Putamen (tissue), 1 donor: Measurements from ENCODE around the gene GALNT18.

Source experiments
- DNase-seq: peaks from one replicate; pipeline ENCODE4 v3.0.0-alpha.2; 2016; ENCODE audit warnings: low spot score

Gene GALNT18

DNA sequence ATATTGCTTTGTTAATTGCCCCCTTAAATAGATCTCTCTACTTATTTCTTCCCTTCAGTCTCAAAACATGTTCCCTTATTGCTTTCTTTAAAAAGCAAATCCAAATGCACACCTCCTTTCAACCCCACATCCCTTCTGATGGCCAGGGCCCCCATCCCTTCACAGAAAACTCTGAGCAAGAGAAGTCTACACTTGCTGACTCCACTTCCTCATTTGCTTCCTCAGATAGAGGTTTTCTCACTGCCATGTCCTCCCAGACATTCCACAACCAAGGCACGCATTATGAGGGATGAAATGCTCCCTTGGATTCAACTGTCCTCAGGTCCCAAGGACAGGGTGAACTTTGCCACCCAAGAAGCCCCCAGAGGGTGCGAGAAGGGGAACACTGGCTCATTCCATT lies 311.9 kb downstream of the GALNT18 start:
- DNase-seq = no peak

DNA sequence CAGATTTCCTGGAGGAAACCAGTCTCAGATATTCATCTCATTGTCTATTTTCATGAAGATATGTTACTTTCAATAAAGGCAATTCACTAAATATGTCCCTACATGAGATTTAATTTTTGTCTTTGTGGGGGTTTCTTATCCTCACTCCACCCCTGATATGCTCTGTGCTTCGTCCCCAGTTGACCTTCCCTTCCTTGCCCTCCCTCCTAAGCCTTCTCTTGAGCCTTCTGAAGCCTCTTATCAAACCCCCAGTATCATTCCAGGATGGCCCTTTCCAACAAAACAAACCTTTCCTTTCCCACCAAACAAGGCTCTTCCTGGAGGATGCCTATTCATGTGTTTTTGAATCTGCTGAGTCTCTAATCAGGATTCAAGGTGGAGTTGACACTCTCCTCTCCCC lies 313.6 kb downstream of the GALNT18 start:
- DNase-seq = no peak

DNA sequence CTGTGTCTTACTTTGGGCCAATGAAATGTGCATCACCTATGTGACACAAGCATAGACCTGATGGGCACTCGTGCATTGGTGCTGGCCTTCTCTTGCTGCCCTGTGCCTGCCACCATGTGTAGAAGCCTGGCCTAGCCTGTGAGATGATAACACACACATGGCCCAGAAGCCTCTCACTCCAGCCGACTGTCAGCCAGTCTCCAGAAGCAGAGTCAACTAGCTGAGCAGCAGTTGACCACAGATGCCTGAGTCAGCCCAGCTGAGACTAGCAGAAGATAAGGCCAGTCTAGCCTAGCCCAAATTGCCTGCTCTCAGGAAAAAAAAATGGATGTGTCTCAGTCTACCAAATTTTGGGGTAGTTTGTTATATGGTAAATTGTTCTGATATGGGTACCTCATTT lies 314.9 kb downstream of the GALNT18 start:
- DNase-seq = no peak

DNA sequence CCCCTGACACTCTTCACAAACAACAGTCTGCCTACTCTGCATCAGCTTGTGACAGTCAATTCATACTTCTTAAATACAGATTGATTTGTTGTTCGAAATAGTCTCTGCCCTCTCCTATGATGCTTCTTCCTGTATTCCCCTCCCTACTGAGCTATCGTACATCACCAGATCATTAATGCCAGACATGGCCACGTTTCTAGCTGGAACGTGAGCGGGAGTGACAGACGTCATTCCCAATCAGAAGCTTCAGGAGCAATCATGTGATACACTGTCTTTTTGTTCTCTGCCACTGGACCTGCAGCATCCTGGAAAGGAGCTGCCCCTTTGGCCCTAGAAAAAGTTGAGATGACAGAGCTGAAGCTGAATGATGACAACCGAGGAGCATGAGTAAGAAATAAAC lies 317.3 kb downstream of the GALNT18 start:
- DNase-seq = no peak

DNA sequence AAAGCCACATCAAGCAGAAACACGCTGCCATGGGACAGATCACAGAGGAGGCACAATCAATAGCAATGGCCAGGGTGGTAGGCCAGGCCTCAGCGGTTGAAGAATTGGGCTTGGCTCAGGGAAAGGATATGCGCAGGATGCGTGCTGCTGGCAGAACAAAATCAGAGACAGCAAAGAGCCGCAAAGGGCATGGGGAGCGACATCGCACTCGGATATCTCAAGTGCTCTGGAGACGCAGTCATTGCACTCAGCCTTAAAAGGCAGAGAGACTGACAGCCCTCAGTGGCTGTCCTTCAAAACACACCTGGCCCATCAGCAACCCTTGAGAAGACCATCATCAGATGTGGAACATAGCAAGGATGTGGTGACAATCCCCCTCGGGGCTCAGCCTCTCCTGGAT lies 319.2 kb downstream of the GALNT18 start:
- DNase-seq = no peak

DNA sequence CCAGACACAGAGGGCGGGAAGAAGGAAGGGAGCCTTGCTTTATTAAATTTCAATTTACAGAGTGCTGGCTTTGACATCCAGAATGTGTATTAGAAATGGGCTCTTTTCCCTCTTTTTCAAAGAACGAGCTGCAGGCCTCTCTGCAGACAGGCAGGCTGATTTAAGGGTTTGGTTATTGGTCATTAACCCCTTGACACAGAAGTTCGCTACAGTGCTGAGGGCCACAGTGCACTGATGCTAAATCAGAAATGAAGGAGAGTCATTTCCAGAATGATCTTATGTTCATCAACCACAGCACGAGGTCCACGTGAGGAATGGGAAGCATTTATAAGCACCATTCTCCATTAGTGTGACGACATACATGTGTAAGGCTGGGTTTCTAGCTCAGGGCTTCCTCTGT lies 320.6 kb downstream of the GALNT18 start:
- DNase-seq = no peak

DNA sequence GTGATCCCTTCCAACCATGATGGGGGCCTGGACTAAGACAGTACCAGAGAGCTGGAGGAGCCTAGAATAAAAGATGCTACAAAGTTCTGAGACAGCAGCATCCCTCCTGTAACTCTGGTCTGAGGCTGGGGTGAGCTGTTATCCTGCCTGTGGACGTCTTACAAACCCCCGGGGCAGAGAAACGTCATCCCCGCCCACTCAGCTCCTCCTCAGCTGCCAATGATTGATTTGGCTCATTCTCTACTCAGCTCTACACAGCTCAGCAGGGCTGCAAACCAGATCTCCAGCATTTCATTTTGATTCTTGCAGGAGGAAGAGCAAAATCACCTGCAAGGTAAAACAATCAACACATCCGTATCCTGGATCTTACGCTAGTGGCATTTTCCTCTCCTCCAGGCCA lies 324.2 kb downstream of the GALNT18 start:
- DNase-seq = no peak

DNA sequence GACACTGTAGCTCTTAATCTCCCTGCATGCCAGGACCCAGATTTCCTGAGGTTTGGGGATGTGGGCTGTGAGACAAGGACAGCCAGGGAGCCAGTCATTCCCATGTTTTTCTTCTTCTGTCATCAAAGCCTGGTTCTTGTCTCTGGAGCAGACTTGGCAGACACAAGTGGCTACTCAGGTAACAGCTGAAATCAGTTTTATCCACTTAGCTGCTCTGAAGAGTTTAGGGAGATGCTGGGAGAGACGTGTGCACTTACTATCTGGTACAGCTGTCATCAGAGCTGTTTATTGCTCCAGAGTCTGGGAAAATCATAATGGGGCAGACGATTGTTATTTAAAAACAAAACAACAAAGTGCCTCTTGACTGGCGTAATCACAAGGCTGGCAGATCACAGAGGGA lies 325.4 kb downstream of the GALNT18 start:
- DNase-seq = no peak

DNA sequence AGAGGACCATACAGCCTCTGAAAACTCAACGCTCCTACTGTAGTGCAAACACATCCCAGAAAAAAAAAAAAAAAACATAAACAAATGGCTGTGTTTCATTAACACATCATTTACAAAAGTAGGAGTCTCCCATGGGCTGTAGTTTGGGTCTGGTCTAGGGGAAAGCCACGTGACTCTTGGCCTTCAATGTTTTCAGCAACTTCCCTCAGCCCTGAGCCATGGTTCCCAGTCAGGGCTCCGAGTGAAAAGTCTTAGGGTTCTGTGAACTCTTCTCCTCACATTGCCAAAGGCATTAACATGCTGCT lies 327.3 kb downstream of the GALNT18 start:
- DNase-seq = no peak

DNA sequence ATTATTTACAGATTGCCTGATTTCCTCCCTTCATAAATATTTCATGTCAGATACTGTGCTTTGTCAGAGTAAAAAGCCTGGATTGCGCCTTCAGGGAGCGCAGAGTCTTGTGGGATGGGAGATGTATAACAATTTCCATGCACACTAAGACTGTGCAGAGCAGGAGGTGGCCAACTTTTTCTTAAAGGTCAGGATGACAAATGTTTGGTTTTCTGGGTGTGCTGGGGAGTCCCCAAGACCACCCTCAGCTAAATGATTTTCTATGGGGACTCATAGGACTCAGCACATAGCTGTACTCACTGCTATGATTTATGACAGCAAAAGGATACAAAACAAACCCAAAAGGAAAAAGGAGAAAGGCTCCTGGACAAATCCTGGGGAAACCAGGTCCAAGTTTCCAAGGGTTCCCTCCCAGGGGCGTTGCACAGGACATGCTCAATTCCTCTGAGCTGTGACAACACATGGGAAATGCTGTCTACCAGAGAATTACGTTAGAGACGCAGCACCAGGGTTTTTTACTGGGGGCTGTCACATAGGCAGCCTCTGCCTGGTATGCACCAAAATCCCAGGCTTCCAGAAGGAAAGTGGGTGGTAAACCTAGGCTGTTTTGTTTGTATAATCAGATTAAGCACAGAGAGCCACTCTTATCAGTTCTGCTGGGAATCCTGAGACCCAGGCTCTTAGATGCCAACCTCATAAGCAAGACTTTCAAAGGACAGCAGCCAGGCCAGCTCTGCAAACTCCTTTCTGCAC lies 327.8 kb downstream of the GALNT18 start:
- no peak for DNase-seq

DNA sequence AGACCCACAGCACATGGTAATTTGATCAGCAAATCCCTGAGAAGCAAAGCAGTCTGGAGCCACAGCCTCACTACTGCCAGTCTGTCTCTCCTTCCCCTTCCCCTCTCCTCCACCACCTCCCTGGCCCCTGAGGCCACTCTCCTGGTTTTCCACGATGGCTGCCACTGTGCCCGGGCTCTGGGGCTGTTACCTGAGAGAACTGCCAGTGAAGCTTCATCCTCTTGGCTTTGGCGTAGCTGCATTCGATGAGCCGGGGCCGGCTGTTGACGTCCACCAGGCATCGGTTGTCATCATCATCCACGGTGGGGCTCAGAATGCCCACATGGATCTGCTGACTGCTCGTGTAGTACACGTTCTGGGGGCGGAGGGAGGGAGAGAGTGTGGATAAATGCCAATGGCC lies 329.0 kb downstream of the GALNT18 start:
- no peak for DNase-seq

DNA sequence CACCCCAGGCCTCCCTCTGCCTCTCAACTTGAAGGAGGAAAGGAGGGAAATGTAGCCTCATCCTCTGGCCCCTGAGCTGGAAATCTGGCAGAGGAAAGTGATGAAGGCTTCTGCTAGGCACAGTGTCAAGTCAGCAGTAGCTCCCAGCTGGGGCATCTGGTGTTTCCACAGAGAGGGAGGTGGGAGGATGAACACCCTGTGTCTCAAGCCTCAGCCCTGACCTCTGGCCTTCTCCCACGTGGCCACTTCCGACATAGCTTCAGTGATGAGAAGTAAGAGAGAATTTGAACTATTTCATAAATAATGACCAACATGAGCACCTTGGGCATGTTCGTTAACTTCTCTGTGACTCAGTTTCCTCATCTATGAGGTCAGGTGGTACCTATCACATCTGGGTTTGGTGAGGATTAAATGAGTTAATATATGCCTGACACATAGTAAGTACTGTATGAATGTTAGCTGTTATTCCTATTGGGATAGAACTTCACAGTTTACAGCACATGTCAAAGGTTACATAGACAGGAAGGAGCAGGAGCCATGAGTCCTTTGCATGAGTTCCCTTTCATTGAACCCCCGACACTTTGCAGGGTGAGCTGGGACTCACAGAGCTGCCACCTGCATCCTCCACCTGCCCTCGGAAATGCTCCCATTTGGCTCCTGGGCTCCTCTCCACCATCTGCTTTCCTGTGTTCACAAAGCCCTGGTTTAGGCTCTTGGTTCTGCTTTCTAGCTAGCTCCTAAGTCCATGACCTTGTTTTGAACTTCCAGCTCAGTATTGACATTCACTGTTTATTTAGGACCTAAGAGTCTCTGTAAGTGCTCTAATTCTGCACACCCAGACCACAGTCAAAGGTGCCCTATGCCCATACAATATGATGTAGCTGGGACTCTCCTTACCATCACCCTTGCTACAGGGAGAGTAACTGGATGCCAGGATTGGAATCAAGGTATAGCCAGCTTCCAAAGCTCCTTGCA lies 330.5 kb downstream of the GALNT18 start:
- DNase-seq = no peak

DNA sequence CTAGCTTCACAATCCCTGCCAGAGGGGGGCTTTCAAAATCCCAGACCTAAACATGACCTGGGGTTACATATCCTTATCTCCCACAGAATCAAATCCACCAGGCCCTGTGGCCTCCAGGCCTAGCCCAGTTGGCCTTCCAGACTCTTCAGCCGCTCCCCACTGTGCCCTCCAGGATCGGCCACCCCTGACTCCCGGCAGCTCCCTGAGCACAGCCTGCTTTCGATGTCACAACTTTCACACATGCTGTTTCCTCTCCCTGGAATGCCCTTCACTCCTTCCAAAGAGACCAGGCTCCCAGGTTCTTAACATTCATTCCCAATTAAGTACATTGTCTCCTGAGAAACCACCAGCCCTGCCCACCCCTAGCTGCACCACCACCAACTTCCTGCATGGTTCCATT lies 331.5 kb downstream of the GALNT18 start:
- DNase-seq = no peak

DNA sequence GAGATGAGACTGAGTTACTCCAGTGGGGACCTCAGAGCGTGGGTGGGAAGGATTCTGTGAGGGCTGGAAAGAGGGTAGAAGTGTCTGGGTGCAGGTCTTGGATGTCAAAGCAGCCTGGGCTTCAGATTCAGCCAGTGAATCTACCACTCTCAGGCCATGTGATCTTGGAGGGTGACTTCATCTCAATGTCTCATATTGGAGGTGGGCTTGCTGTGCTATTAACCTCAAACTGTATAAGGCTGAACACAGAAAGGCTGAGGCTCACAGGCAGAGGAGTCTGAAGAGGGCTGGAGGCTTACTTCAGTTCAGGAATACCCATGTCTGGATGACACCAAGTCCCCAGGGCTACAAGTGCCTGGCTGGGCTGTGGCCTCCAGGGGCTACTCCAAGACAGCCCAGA lies 332.1 kb downstream of the GALNT18 start:
- DNase-seq = no peak

DNA sequence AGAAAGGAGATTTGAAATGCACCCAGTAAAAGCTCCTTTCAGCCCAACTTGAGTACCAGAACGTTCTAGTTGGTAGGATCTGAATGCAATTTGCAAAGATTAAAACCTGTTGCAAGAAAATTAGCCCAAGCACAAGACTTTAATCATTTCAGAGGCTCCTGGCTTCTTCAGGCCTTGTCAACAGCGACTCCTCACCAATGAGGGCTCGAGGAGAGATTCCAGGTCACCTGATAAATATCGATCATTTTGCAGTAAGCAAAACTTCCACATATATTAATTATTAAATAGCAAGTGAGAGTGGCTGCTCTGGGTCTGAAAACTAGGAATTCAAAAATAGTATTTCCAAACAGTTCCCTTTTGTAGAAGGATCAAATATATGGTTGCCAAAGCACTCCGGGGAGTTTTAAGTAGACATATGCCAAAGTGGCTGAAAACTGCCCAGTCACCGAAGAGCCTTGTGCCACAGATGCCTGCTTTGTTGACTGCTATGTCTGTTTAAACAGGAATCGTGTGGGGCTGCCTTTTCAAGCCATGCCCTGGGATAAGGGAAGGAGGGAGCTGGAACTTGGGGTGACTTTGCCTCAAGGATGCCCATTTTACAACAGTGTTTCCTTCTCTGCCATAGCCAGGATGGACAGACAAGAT lies 332.7 kb downstream of the GALNT18 start:
- DNase-seq = no peak

DNA sequence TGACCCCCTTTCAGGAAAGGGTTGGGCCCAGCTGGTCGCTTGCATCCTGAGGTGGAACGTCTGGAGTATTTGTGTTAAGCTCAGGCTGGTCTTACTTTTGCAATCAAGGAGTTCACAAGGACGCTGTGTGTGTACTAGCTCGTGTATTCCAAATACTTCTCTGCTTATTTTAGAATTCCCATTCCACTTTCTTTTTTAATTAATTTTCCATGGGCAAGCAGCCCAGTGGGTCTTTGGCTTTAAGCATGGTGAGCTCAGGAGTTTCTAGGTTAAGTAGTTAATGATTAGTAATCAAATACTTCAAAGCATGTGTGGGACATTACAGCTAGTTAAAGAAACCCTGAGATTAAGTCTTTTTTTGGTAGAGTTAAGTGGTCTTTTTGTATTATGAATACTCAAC lies 337.3 kb downstream of the GALNT18 start:
- DNase-seq = no peak

DNA sequence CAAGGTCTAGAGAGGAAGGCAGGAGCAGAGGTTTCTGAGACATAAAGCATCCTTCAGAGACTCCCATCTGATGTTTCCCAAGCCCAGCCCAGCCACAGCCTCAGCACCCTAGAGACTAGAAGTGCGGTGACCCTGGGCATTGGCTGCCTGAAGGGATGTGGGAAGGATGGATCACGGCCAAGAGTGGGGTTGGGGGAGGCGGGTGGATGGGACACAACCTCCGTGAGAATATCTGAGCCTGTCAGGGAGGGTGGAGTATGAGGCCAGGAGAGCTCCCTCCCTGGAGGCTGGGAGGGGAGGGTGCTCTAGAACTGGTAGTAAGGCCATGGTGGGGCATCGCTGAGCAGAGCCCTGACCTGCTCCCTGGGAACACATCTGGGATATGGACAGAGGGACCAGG lies 340.2 kb downstream of the GALNT18 start:
- DNase-seq = no peak

DNA sequence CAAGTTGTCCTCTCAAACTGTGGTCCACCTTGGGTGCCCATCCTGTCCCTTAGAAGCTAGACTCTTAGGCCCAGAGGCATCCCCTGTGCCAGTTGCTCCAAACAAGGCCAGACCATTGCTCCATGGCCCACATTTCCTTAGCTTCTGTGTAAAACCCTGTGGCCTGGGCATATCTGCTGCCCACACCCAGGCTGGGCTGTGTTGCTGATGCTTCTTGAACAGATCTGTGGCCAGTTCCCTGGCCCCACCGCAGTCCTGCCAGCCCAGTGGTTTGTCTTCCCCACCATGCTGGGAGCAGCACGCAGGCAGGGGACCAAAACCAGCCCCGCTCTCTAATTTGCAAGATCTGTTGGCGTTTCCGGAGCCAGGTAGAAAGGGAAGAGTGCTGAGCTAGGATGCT lies 341.0 kb downstream of the GALNT18 start:
- no peak for DNase-seq

DNA sequence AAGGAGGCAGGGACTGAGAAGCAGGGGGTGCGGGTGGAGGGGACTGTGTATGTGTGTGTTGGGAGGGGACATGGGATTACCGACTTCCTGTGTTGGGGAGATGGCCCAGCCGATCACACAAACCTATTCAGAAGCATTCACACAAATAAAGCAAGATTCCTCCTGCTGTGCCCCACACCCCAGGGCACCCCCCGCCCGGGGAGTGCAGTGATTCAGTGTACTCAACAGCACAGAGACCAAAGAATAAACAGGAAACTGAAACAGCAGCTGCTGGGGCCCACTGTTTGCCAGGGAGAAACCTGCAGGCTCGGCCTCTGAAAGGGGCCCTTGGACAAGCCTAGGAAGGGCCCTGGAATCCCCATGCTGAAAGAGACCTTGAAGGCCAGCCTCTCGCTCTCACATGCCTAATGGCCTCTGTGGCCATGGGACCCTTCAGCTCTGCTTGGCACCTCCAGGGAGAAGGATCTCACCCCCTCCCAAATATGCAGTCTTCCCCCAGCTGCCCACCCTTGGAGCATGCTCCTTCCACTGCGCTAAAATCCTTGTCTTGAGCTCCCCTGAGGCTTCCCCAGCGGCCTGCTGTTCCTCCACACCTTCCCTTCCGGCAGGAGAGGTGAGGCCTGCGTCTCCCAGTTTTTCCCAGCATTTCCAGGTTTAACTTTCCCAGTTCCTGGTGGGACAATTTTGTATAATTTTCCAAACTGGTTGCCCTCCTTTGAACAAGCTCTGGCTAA lies 341.7 kb downstream of the GALNT18 start:
- no peak for DNase-seq

DNA sequence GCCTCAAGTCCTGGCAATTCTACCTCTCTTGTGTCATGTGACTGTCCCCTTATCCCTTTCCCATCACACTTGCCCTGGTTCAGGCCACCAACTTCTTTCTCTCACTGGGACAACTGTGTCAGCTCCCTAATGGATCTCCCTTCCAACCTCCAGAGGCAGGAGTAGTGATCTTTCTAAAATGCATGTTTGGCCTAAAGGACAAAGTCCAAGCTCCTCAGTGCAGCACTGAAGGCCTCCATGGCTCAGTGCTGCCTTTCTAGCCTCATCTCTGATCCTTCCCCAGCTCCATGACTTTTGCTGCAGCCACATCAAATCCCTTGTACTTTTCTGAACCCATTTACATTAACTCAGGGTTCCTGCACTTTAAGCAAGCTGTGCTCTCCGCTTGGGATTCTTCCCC lies 349.6 kb downstream of the GALNT18 start:
- DNase-seq = no peak

DNA sequence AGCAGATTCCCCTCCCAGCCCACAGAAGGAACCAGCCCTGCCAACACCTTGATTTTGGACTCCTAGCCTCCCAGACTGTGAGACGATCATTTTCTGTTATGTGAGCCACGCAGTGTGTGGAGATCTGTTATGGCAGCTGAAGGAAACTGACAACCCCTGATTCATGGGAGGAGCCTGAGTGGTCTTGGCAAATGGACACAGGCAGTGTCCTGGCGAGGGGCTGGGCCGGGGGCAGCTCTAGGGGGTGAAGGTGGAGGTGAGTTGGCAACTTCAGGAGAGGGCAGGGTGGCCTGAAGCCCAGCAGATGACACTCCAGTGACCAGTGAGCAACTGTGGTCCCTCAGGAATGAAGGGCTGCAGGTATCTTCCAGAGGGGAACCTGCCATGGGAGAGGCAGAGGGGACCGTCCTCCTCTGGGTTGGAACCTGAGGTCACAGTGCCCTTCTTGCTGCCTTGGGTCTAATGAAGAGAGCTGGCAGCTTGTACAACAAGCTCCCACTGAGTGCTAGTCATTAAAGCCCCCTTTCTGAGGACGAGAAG lies 351.5 kb downstream of the GALNT18 start:
- no peak for DNase-seq

DNA sequence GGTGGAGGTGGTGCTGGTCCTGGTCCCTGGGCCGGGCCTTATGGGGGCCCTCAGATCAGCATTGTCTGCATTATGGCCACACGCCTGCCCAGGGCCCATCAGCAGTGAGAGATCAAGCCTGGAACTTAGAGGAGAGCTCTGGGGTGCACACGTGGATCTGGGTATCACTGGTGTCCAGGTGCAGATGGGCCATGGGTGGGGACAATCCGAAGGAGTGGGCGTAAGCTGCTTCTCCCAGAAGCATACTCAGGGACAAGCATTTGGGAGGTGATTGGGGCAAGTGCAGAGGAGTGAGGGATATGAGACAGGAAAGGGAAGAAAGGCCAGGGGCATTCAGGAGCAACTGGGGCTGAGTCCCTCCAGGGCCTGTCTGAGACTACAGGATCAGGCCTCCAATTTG lies 353.1 kb downstream of the GALNT18 start:
- no peak for DNase-seq
